HepG2 (cell line): ENCODE measurements around the gene ALG11. TPM values are rescaled to one million over a fixed set of nuclear protein-coding genes. Genes with fewer than 3 reads are reported as not detected.

Experiments
- CTCF ChIP-seq: sonication (generic); formaldehyde crosslinking; IDR thresholded peaks from 2 replicates; pipeline ENCODE4 v1.5.0; 2020; ENCODE audit warnings: mild to moderate bottlenecking, missing genetic modification reagents, moderate library complexity
- DNMT3B ChIP-seq: conservative IDR thresholded peaks from 2 replicates; pipeline ENCODE4 v1.6.1; 2016; ENCODE audit warnings: missing biosample characterization, control low read depth
- DRAP1 ChIP-seq: IDR thresholded peaks from 2 replicates; pipeline ENCODE4 v1.6.1; 2016; ENCODE audit warnings: missing genetic modification reagents, missing compliant biosample characterization
- HDAC1 ChIP-seq: sonication (generic); formaldehyde crosslinking; IDR thresholded peaks from 2 replicates; pipeline ENCODE4 v1.5.1; 2020; ENCODE audit warnings: mild to moderate bottlenecking, missing genetic modification reagents
- MEIS2 ChIP-seq: sonication (generic); formaldehyde crosslinking; IDR thresholded peaks from 2 replicates; pipeline ENCODE4 v1.9.0; 2021; ENCODE audit warnings: mild to moderate bottlenecking, missing genetic modification reagents
- PHF5A ChIP-seq: IDR thresholded peaks from one replicate; pipeline ENCODE4 v1.6.1; 2018; ENCODE audit warnings: low read depth, missing genetic modification reagents; ENCODE audit not compliant: unreplicated experiment
- TFE3 ChIP-seq: IDR thresholded peaks from 2 replicates; pipeline ENCODE4 v1.6.1; 2016
- ZNF143 ChIP-seq: sonication (generic); formaldehyde crosslinking; IDR thresholded peaks from 2 replicates; pipeline ENCODE4 v1.4.0; 2020; ENCODE audit warnings: missing genetic modification reagents
- ZNF407 ChIP-seq: sonication (generic); formaldehyde crosslinking; IDR thresholded peaks from one replicate; pipeline ENCODE4 v1.5.1; 2020; ENCODE audit warnings: mild to moderate bottlenecking, missing genetic modification reagents; ENCODE audit errors: not compliant biosample characterization
- ZNF431 ChIP-seq: sonication (generic); formaldehyde crosslinking; IDR thresholded peaks from 2 replicates; pipeline ENCODE4 v1.9.0; 2022; ENCODE audit warnings: missing genetic modification reagents, low read depth, mild to moderate bottlenecking, borderline replicate concordance
- ZNF501 ChIP-seq: sonication (generic); formaldehyde crosslinking; IDR thresholded peaks from 2 replicates; pipeline ENCODE4 v1.5.1; 2020; ENCODE audit warnings: mild to moderate bottlenecking, moderate library complexity, missing genetic modification reagents
- ZNF639 ChIP-seq: conservative IDR thresholded peaks from 2 replicates; pipeline ENCODE4 v1.6.1; 2018; ENCODE audit warnings: missing genetic modification reagents
- ZSCAN21 ChIP-seq: sonication (generic); formaldehyde crosslinking; IDR thresholded peaks from 2 replicates; pipeline ENCODE4 v1.8.0; 2022; ENCODE audit warnings: mild to moderate bottlenecking, missing genetic modification reagents, moderate library complexity, borderline replicate concordance
- ZSCAN31 ChIP-seq: sonication (generic); formaldehyde crosslinking; IDR thresholded peaks from 2 replicates; pipeline ENCODE4 v1.5.0; 2020; ENCODE audit warnings: low read depth, mild to moderate bottlenecking, missing genetic modification reagents
- polyA plus RNA-seq, 8 experiments: library from polyadenylated mRNA; depleted of rRNA in 3 of 8; stranded (reverse) in 7 of 8; unstranded in 1 of 8; fragments of >200 nt; fragmentation: Illumina TruSeq in 4 of 8; extraction: Trizol in 4 of 8; gene quantifications; 2 replicates each; pipeline versions ENCODE4 v1.2.1 to v1.2.3, GENCODE V29; 2011 to 2016; ENCODE audit warnings: low read depth in 4 of 8, missing spikeins in 1 of 8, mixed read lengths in 1 of 8; ENCODE audit not compliant: insufficient read depth in 1 of 8
- total RNA-seq, 5 experiments: library from RNA; depleted of rRNA; stranded (reverse); fragments of >200 nt; fragmentation: Illumina TruSeq; extraction: Trizol; gene quantifications; 2 replicates each; pipeline ENCODE4 v1.2.3, GENCODE V29; 2016; ENCODE audit warnings: low read depth in 1 of 5

The ALG11 gene
- total and polyA plus RNA-seq, 2 of the 13 experiments (the other 11 are each of a cell fraction or from before 2014, with no cell fraction given): 14.7 to 27.9 TPM

- TF ChIP-seq ZNF407 (CRISPR knock-in tag) (no peak), DRAP1 (CRISPR knock-in tag) (no peak), CTCF (0 out of 2 replicates have a peak, but pooled peaks have one; percentile 38), HDAC1 (CRISPR knock-in tag) (no peak), ZSCAN31 (no peak), ZNF431 (no peak), ZNF143 (no peak), ZNF501 (CRISPR knock-in tag) (no peak), ZNF639 (CRISPR knock-in tag) (no peak), ZSCAN21 (CRISPR knock-in tag) (no peak), PHF5A (CRISPR knock-in tag) (no peak), MEIS2 (CRISPR knock-in tag) (no peak), DNMT3B (CRISPR knock-in tag) (no peak), TFE3 (0 out of 2 replicates have a peak, but pooled peaks have one; percentile 5)
These were observed 1.1 kb upstream of the ALG11 start, which contains the start of gene ATP7B (continued) for GRCh38 chr13:52010890-52011631.
